Nephron progenitor cell (in vitro differentiated cells): ENCODE data around the gene NKTR.
A peak's percentile ranks its signal among the peaks of the same experiment; 100 is the strongest.

Source experiments
- DNase-seq: peaks from one replicate; pipeline ENCODE4 v3.0.0; 2021
- H3K27ac Mint-ChIP-seq: 2 replicates; pipeline ENCODE4 v1.8.0; 2021; ENCODE audit warnings: mild to moderate bottlenecking, moderate library complexity, mixed read lengths
- H3K27me3 Mint-ChIP-seq: 2 replicates; pipeline ENCODE4 v1.8.0; 2021; ENCODE audit warnings: mild to moderate bottlenecking, low read depth, mixed read lengths; ENCODE audit not compliant: poor library complexity
- H3K36me3 Mint-ChIP-seq: 2 replicates; pipeline ENCODE4 v1.8.0; 2021; ENCODE audit warnings: low read depth, mixed read lengths
- H3K4me1 Mint-ChIP-seq: 2 replicates; pipeline ENCODE4 v1.8.0; 2021; ENCODE audit warnings: mixed read lengths
- H3K4me3 Mint-ChIP-seq: 2 replicates; pipeline ENCODE4 v1.8.0; 2021; ENCODE audit warnings: mild to moderate bottlenecking, moderate library complexity, mixed read lengths
- H3K9me3 Mint-ChIP-seq: 2 replicates; pipeline ENCODE4 v1.8.0; 2021; ENCODE audit warnings: mild to moderate bottlenecking, moderate library complexity, mixed read lengths
- CTCF ChIP-seq: fragments of 200-600 bp; sonication (generic); IDR thresholded peaks from 2 replicates; pipeline ENCODE4 v1.5.0; 2021; ENCODE audit warnings: antibody characterized with exemption

NKTR gene

GRCh38 chr3:42649783-42650182 lies 49.3 kb downstream of the NKTR start:
- Mint-ChIP-seq H3K9me3 (no peaks in the 10 kb centered on the region), H3K4me1 (peaks cover 26% of the 10 kb centered on the region), H3K27me3 (peaks cover 3% of the 10 kb centered on the region), H3K27ac (no peak overlapping the region), H3K4me3 (no peak overlapping the region), H3K36me3 (peaks cover 29% of the 10 kb centered on the region)
- no peak for TF ChIP-seq CTCF
- DNase-seq = no peak

- Mint-ChIP-seq H3K4me3 (no peak overlapping the region), H3K27me3 (peaks cover 3% of the 10 kb centered on the region), H3K9me3 (no peaks in the 10 kb centered on the region), H3K4me1 (peaks cover 26% of the 10 kb centered on the region), H3K27ac (no peak overlapping the region), H3K36me3 (peaks cover 24% of the 10 kb centered on the region)
- TF ChIP-seq CTCF = no peak
- DNase-seq = no peak
These were observed 51.0 kb downstream of the NKTR start for GRCh38 chr3:42651248-42652091.

GRCh38 chr3:42652251-42652610 lies 51.7 kb downstream of the NKTR start:
- peaks cover 17% of the 10 kb centered on the region for H3K36me3 Mint-ChIP-seq
- no peaks in the 10 kb centered on the region for H3K9me3 Mint-ChIP-seq
- no peak for DNase-seq
- TF ChIP-seq CTCF = no peak
- H3K27ac Mint-ChIP-seq = no peak overlapping the region
- no peak overlapping the region for H3K4me3 Mint-ChIP-seq
- peaks cover 2% of the 10 kb centered on the region for H3K27me3 Mint-ChIP-seq
- H3K4me1 Mint-ChIP-seq = peaks cover 26% of the 10 kb centered on the region

- Mint-ChIP-seq H3K4me1 (peaks cover 26% of the 10 kb centered on the region), H3K4me3 (peak overlapping the region; percentile 88), H3K27me3 (peaks cover 2% of the 10 kb centered on the region), H3K9me3 (no peaks in the 10 kb centered on the region), H3K27ac (no peak overlapping the region), H3K36me3 (peaks cover 15% of the 10 kb centered on the region)
- TF ChIP-seq CTCF = no peak
- DNase-seq = no peak
These were observed 52.3 kb downstream of the NKTR start for GRCh38 chr3:42652611-42653302.

- Mint-ChIP-seq H3K9me3 (no peaks in the 10 kb centered on the region), H3K27ac (no peak overlapping the region), H3K4me3 (peak overlapping the region; percentile 88), H3K27me3 (peaks cover 2% of the 10 kb centered on the region), H3K36me3 (peaks cover 10% of the 10 kb centered on the region), H3K4me1 (peaks cover 26% of the 10 kb centered on the region)
- TF ChIP-seq CTCF = no peak
- DNase-seq = no peak
These were observed 52.7 kb downstream of the NKTR start for GRCh38 chr3:42653303-42653559.
